Loucy (cell line): ENCODE results near the gene GABRA4.
A peak's percentile ranks its signal among the peaks of the same experiment; 100 is the strongest.

ENCODE experiments used
- H2AFZ ChIP-seq: fragments of 200-600 bp; sonication (generic); 2 replicates; pipeline ENCODE4 v1.6.0; 2016; ENCODE audit warnings: antibody characterized with exemption, mild to moderate bottlenecking, low read length, moderate library complexity
- H3F3A ChIP-seq: fragments of 200-600 bp; 2 replicates; pipeline ENCODE4 v1.6.0; 2016; ENCODE audit warnings: antibody characterized with exemption, low read depth, mild to moderate bottlenecking
- H3K27me3 ChIP-seq: fragments of 200-600 bp; sonication (generic); 2 replicates; pipeline ENCODE4 v1.6.1; 2014; ENCODE audit warnings: low read length, mild to moderate bottlenecking; ENCODE audit not compliant: insufficient read depth, poor library complexity, severe bottlenecking
- H3K36me3 ChIP-seq: fragments of 200-600 bp; sonication (generic); 2 replicates; pipeline ENCODE4 v1.6.1; 2016; ENCODE audit warnings: low read length; ENCODE audit not compliant: insufficient read depth
- H3K4me1 ChIP-seq: fragments of 200-600 bp; sonication (generic); 2 replicates; pipeline ENCODE4 v1.5.1; 2014; ENCODE audit warnings: low read length, mild to moderate bottlenecking; ENCODE audit not compliant: insufficient read depth, poor library complexity, severe bottlenecking
- H3K4me2 ChIP-seq: fragments of 200-600 bp; sonication (generic); 2 replicates; pipeline ENCODE4 v1.6.0; 2014; ENCODE audit warnings: antibody characterized with exemption, low read length, low read depth, mild to moderate bottlenecking; ENCODE audit not compliant: poor library complexity, severe bottlenecking
- H3K4me3 ChIP-seq: fragments of 200-600 bp; sonication (generic); 2 replicates; pipeline ENCODE4 v1.5.1; 2014; ENCODE audit warnings: low read length, mild to moderate bottlenecking, mixed read lengths; ENCODE audit not compliant: poor library complexity, severe bottlenecking
- H3K79me2 ChIP-seq: fragments of 200-600 bp; sonication (generic); 2 replicates; pipeline ENCODE4 v1.6.1; 2014; ENCODE audit warnings: low read length; ENCODE audit not compliant: insufficient read depth
- H3K9ac ChIP-seq: fragments of 200-600 bp; sonication (generic); 2 replicates; pipeline ENCODE4 v1.6.0; 2014; ENCODE audit warnings: mild to moderate bottlenecking, low read depth, low read length, moderate library complexity; ENCODE audit not compliant: poor library complexity, severe bottlenecking
- H3K9me2 ChIP-seq: fragments of 200-600 bp; sonication (generic); replicated peaks from 2 replicates; pipeline ENCODE4 v1.6.1; 2016; ENCODE audit warnings: low read depth, low read length, mixed read lengths
- H3K9me3 ChIP-seq: fragments of 200-600 bp; sonication (generic); 2 replicates; pipeline ENCODE4 v1.6.1; 2014; ENCODE audit warnings: mild to moderate bottlenecking, antibody characterized with exemption, low read length, low read depth; ENCODE audit not compliant: insufficient read depth
- H4K20me1 ChIP-seq: fragments of 200-600 bp; sonication (generic); 2 replicates; pipeline ENCODE4 v1.6.0; 2014; ENCODE audit warnings: antibody characterized with exemption, low read length, mild to moderate bottlenecking; ENCODE audit not compliant: insufficient read depth, poor library complexity, severe bottlenecking
- CTCF ChIP-seq: fragments of 200-600 bp; sonication (generic); conservative IDR thresholded peaks from 2 replicates; pipeline ENCODE4 v1.5.1; 2014; ENCODE audit warnings: mild to moderate bottlenecking, antibody characterized with exemption, low read length
- EZH2phosphoT487 ChIP-seq: fragments of 200-600 bp; IDR thresholded peaks from 2 replicates; pipeline ENCODE4 v1.6.1; 2018; ENCODE audit warnings: antibody characterized with exemption, mild to moderate bottlenecking, moderate library complexity, borderline replicate concordance

The GABRA4 gene

GRCh38 chr4:46886711-46887110 is 106.7 kb downstream of the GABRA4 start:
- no peaks in the 10 kb centered on the region for H3K79me2 ChIP-seq

GRCh38 chr4:46878641-46879040 is 114.7 kb downstream of the GABRA4 start:
- TF ChIP-seq EZH2phosphoT487 (no peak), CTCF (no peak)
- Histone ChIP-seq H3K36me3 (no peaks in the 10 kb centered on the region), H2AFZ (no peak overlapping the region), H3K4me1 (peaks cover 23% of the 10 kb centered on the region), H3K79me2 (no peaks in the 10 kb centered on the region), H3K9ac (no peak overlapping the region), H4K20me1 (no peaks in the 10 kb centered on the region), H3K9me3 (no peaks in the 10 kb centered on the region), H3F3A (no peaks in the 10 kb centered on the region), H3K4me3 (no peak overlapping the region), H3K4me2 (no peak overlapping the region), H3K27me3 (no peaks in the 10 kb centered on the region), H3K9me2 (no peaks in the 10 kb centered on the region)

More at GRCh38 chr4:46886711-46887110, 106.7 kb downstream of the GABRA4 start:
- H3K4me3 ChIP-seq = no peak overlapping the region
- no peaks in the 10 kb centered on the region for H3F3A ChIP-seq
- no peaks in the 10 kb centered on the region for H3K9me2 ChIP-seq
- H3K4me2 ChIP-seq = no peak overlapping the region
- H3K9ac ChIP-seq = no peak overlapping the region
- no peaks in the 10 kb centered on the region for H4K20me1 ChIP-seq
- H3K27me3 ChIP-seq = no peaks in the 10 kb centered on the region
- peak overlapping the region; percentile 76 for H2AFZ ChIP-seq
- H3K36me3 ChIP-seq = no peaks in the 10 kb centered on the region
- no peaks in the 10 kb centered on the region for H3K4me1 ChIP-seq
- TF ChIP-seq EZH2phosphoT487 = no peak
- TF ChIP-seq CTCF = peak; percentile 77
- no peaks in the 10 kb centered on the region for H3K9me3 ChIP-seq

DNA sequence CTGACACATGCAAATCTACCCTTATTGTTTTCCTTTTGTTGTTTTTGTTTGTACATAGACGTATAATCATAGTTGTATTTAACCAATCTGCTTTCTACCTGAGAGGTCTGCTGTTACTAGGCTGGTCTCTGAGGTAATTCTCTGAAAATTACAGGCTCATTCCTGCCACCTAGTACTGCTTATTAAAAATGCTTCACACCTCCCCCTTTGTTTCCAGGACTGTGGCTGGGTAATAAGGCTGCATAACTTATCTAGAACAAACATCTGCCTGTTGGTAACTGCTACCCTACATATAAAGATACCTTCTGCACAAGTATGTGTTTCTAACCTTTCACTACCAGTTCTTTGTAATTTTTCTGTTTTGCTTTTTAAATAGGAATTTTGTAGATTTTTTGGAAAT is 118.6 kb downstream of the GABRA4 start:
- Histone ChIP-seq H3K4me2 (peak overlapping the region; percentile 58), H3K9me2 (no peaks in the 10 kb centered on the region), H3K9me3 (peaks cover 7% of the 10 kb centered on the region), H3K27me3 (no peaks in the 10 kb centered on the region), H3K79me2 (no peaks in the 10 kb centered on the region), H3F3A (no peaks in the 10 kb centered on the region), H2AFZ (no peak overlapping the region), H4K20me1 (no peaks in the 10 kb centered on the region), H3K4me1 (peaks cover 30% of the 10 kb centered on the region), H3K36me3 (no peaks in the 10 kb centered on the region), H3K9ac (peak overlapping the region; percentile 47), H3K4me3 (peak overlapping the region; percentile 29)
- TF ChIP-seq EZH2phosphoT487 = no peak
- TF ChIP-seq CTCF = peak; percentile 44
